Calu3 (cell line): ENCODE measurements around the gene C10orf90. TPM values are rescaled to one million over a fixed set of nuclear protein-coding genes. Genes with fewer than 3 reads are reported as not detected.

Experiments
- BruUV-seq: library from RNA; stranded (reverse); fragments of 400-500 nt; replicated peaks from 2 replicates; lab custom pipeline; 2021; lab: Mats Ljungman, UMichigan
- CTCF ChIA-PET: fragments of 300-600 bp; sonication (Branson Sonifier 250); formaldehyde crosslinking; loops from one replicate; lab custom pipeline; 2022; ENCODE audit warnings: antibody characterized with exemption; lab: Charles Lee
- DNase-seq: peaks from one replicate; pipeline ENCODE4 v3.0.0; 2022
- H3K27ac Mint-ChIP-seq: one replicate; pipeline ENCODE4 v1.8.0; 2022; ENCODE audit warnings: mixed read lengths; ENCODE audit not compliant: unreplicated experiment
- H3K27me3 Mint-ChIP-seq: one replicate; pipeline ENCODE4 v1.8.0; 2022; ENCODE audit warnings: mixed read lengths; ENCODE audit not compliant: unreplicated experiment
- H3K36me3 Mint-ChIP-seq: one replicate; pipeline ENCODE4 v1.8.0; 2022; ENCODE audit warnings: mild to moderate bottlenecking, moderate library complexity, mixed read lengths; ENCODE audit not compliant: insufficient read depth, unreplicated experiment
- H3K4me1 Mint-ChIP-seq: one replicate; pipeline ENCODE4 v1.8.0; 2022; ENCODE audit warnings: mild to moderate bottlenecking, low read depth, mixed read lengths; ENCODE audit not compliant: unreplicated experiment
- H3K4me3 Mint-ChIP-seq: one replicate; pipeline ENCODE4 v1.8.0; 2022; ENCODE audit warnings: mild to moderate bottlenecking, low read depth, moderate library complexity, mixed read lengths; ENCODE audit not compliant: unreplicated experiment
- H3K9me3 Mint-ChIP-seq: one replicate; pipeline ENCODE4 v1.8.0; 2022; ENCODE audit warnings: low read depth, mixed read lengths; ENCODE audit not compliant: unreplicated experiment
- CTCF ChIP-seq: fragments of 200-600 bp; IDR thresholded peaks from one replicate; pipeline ENCODE4 v1.8.0; 2022; ENCODE audit warnings: antibody characterized with exemption; ENCODE audit not compliant: unreplicated experiment
- intact Hi-C: fragments of 100-400 bp; cut with micrococcal nuclease; formaldehyde crosslinking; loops from one replicate; pipeline ENCODE4 v1.10.0; 2022; ENCODE audit not compliant: unreplicated experiment
- total RNA-seq: library from RNA; stranded (reverse); gene quantifications from 2 replicates; pipeline ENCODE4 v1.2.3, GENCODE V29; 2022

Gene C10orf90
- total RNA-seq, 1 experiment from 2014 or later, result not detected

- Mint-ChIP-seq H3K27ac (no peak overlapping the region), H3K4me3 (no peak overlapping the region)
Measured at GRCh38 chr10:126570245-126570570, 100.3 kb downstream of the C10orf90 start.

GRCh38 chr10:126569513-126570244 is 100.8 kb downstream of the C10orf90 start:
- DNase-seq, result no peak
- Mint-ChIP-seq H3K9me3 (peaks cover 7% of the 10 kb centered on the region), H3K4me3 (no peak overlapping the region), H3K27ac (no peak overlapping the region), H3K27me3 (peaks cover 34% of the 10 kb centered on the region), H3K4me1 (no peaks in the 10 kb centered on the region), H3K36me3 (no peaks in the 10 kb centered on the region)
- CTCF ChIA-PET, result no interaction called here
- TF ChIP-seq CTCF, result no peak
- no TSS peak for BruUV-seq
- intact Hi-C loops, result no loop called here

More at GRCh38 chr10:126570245-126570570, 100.3 kb downstream of the C10orf90 start:
- DNase-seq, result no peak
- TF ChIP-seq CTCF, result no peak
- CTCF ChIA-PET, result no interaction called here
- Mint-ChIP-seq H3K4me1 (no peaks in the 10 kb centered on the region), H3K36me3 (no peaks in the 10 kb centered on the region), H3K27me3 (peaks cover 34% of the 10 kb centered on the region), H3K9me3 (peaks cover 7% of the 10 kb centered on the region)
- intact Hi-C loops, result no loop called here
- BruUV-seq, result no TSS peak

- no peak overlapping the region for H3K4me3 Mint-ChIP-seq
- peaks cover 7% of the 10 kb centered on the region for H3K9me3 Mint-ChIP-seq
- BruUV-seq, result no TSS peak
- H3K36me3 Mint-ChIP-seq, result no peaks in the 10 kb centered on the region
- H3K27me3 Mint-ChIP-seq, result peaks cover 34% of the 10 kb centered on the region
- no peaks in the 10 kb centered on the region for H3K4me1 Mint-ChIP-seq
- no peak overlapping the region for H3K27ac Mint-ChIP-seq
- CTCF ChIA-PET, result no interaction called here
- no peak for DNase-seq
- TF ChIP-seq CTCF, result no peak
- intact Hi-C loops, result no loop called here
Measured at GRCh38 chr10:126568809-126569385, 101.6 kb downstream of the C10orf90 start.

- Mint-ChIP-seq H3K36me3 (no peaks in the 10 kb centered on the region), H3K4me1 (no peaks in the 10 kb centered on the region), H3K27ac (no peak overlapping the region), H3K4me3 (no peak overlapping the region), H3K9me3 (peaks cover 7% of the 10 kb centered on the region), H3K27me3 (peaks cover 34% of the 10 kb centered on the region)
- no peak for DNase-seq
- CTCF ChIA-PET, result no interaction called here
- intact Hi-C loops, result no loop called here
- no TSS peak for BruUV-seq
- TF ChIP-seq CTCF, result no peak
Measured at GRCh38 chr10:126565871-126566270, 104.6 kb downstream of the C10orf90 start.
